Measurements from ENCODE around the gene USP14.

The USP14 gene

GRCh38 chr18:155688-156087 is 2.7 kb upstream of the USP14 start:
- H3K4me3 ChIP-seq (ENCODE audit: low read depth, low read length): no peak overlapping the region
- no peak for DNase-seq (ENCODE audit: low read depth)
- no peak for TF ChIP-seq CTCF (IDR thresholded peaks at IDR 0.05; ENCODE audit: control insufficient read depth, extremely low read depth, insufficient read depth)

- TF ChIP-seq CTCF (IDR thresholded peaks at IDR 0.05; ENCODE audit: control insufficient read depth, extremely low read depth, insufficient read depth): no peak
Observed at GRCh38 chr18:156514-157230, 1.7 kb upstream of the USP14 start.

GRCh38 chr18:159037-159652 is 788 bp downstream of the USP14 start:
- TF ChIP-seq CTCF (IDR thresholded peaks at IDR 0.05; ENCODE audit: control insufficient read depth, extremely low read depth, insufficient read depth): no peak
- DNase-seq (ENCODE audit: low read depth): peak; percentile 33
- peak overlapping the region; percentile 95 for H3K4me3 ChIP-seq (ENCODE audit: low read depth, low read length)

More at GRCh38 chr18:156514-157230, 1.7 kb upstream of the USP14 start:
- no peak for DNase-seq (ENCODE audit: low read depth)
- H3K4me3 ChIP-seq (ENCODE audit: low read depth, low read length): no peak overlapping the region

GRCh38 chr18:159933-160332 is 1.6 kb downstream of the USP14 start:
- peak overlapping the region; percentile 95 for H3K4me3 ChIP-seq (ENCODE audit: low read depth, low read length)
- no peak for TF ChIP-seq CTCF (IDR thresholded peaks at IDR 0.05; ENCODE audit: control insufficient read depth, extremely low read depth, insufficient read depth)
- DNase-seq (ENCODE audit: low read depth): no peak

GRCh38 chr18:160831-161570 is 2.6 kb downstream of the USP14 start:
- no peak overlapping the region for H3K4me3 ChIP-seq (ENCODE audit: low read depth, low read length)
- DNase-seq (ENCODE audit: low read depth): no peak

GRCh38 chr18:172361-172760 is 14.0 kb downstream of the USP14 start:
- TF ChIP-seq CTCF (IDR thresholded peaks at IDR 0.05; ENCODE audit: control insufficient read depth, extremely low read depth, insufficient read depth): no peak
- no peak overlapping the region for H3K4me3 ChIP-seq (ENCODE audit: low read depth, low read length)
- no peak for DNase-seq (ENCODE audit: low read depth)

More at GRCh38 chr18:160831-161570, 2.6 kb downstream of the USP14 start:
- no peak for TF ChIP-seq CTCF (IDR thresholded peaks at IDR 0.05; ENCODE audit: control insufficient read depth, extremely low read depth, insufficient read depth)

All from LNCaP clone FGC (cell line).